GM12873 (cell line): ENCODE data around the gene SCLT1.

Source experiments
- TF ChIP-seq, protein P1 (sequence below): IDR thresholded peaks from 2 replicates; pipeline ENCODE4 v1.5.1; 2012; ENCODE audit warnings: low read depth, mild to moderate bottlenecking, moderate library complexity, low read length, control low read depth; ENCODE audit not compliant: insufficient read depth; ENCODE audit errors: missing control alignments

The SCLT1 gene

DNA sequence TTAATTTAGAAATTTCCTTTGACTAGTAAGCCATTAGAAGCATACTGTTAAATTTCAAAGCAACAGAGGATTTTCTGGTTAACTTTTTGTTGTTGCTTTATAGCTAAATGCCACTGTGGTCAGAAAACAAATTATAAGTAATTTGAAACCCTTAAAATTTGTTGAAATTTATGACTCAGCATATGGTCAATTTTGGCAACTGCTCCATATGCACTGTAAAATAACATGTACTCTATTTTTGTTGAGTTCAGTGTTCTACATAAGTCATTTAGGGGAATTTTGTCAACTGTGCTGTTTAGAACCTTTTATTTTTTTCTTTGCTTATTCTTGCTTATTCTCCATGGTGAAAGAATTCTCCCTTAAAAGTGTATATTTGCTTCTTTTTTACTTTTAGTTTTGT lies 28.6 kb downstream of the SCLT1 start:
- TF ChIP-seq, protein P1, sequence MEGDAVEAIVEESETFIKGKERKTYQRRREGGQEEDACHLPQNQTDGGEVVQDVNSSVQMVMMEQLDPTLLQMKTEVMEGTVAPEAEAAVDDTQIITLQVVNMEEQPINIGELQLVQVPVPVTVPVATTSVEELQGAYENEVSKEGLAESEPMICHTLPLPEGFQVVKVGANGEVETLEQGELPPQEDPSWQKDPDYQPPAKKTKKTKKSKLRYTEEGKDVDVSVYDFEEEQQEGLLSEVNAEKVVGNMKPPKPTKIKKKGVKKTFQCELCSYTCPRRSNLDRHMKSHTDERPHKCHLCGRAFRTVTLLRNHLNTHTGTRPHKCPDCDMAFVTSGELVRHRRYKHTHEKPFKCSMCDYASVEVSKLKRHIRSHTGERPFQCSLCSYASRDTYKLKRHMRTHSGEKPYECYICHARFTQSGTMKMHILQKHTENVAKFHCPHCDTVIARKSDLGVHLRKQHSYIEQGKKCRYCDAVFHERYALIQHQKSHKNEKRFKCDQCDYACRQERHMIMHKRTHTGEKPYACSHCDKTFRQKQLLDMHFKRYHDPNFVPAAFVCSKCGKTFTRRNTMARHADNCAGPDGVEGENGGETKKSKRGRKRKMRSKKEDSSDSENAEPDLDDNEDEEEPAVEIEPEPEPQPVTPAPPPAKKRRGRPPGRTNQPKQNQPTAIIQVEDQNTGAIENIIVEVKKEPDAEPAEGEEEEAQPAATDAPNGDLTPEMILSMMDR: no peak

DNA sequence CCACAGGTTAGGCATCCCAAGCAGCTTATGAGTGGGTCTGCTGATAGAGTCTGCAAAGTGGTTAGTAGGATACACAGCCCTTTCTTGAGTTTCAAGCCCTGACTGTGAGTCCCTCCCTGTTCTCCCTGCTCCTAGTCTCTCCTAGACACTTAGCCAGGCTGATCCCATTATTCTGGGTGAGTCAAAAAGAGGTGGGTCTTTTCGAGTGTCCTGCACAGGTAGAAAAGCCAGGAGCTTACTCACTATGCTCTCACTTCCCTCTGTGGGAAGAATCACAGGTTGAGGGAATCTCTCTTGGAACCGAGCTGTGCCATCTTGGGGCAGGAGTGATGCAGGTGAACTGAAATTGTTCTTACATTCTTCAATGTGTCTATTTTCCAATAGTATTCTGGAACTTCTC lies 29.7 kb downstream of the SCLT1 start:
- TF ChIP-seq, protein P1: no peak

DNA sequence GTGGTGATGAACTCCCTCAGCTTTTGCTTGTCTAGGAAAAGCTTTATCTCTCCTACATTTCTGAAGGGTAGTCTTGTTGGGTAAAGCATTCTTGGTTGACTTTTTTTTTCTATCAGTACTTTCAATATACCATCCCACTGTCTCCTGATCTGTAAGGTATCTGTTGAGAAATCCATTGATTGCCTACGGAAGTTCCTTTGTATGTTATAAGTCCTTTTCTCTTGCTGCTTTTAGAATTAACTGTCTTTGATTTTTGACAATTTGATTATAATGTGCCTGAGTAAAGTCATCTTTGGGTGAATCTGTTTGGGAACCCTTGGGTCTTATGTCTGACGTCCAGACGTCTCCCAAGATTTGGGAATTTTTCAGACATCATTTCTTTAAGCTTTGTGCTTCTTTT lies 30.8 kb downstream of the SCLT1 start:
- TF ChIP-seq, protein P1: no peak

DNA sequence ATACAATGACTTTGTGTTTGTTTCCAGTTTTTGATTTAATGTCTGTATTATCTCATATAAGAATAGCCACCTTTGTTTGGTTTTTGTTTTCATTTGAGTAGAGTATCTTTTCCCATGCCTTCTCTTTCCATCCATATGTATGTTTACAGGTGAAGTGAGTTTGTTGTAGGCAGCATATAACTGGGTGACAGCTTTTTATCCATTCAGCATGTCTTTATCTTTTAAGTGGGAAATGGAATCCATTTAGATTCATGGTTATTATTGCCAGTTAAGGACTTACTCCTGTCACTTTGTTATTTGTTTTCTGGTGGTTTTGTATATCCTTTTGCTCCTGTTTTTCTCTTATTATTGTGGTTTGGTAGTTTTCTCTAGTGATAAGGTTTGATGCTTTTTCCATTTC lies 34.3 kb downstream of the SCLT1 start:
- TF ChIP-seq, protein P1: no peak

DNA sequence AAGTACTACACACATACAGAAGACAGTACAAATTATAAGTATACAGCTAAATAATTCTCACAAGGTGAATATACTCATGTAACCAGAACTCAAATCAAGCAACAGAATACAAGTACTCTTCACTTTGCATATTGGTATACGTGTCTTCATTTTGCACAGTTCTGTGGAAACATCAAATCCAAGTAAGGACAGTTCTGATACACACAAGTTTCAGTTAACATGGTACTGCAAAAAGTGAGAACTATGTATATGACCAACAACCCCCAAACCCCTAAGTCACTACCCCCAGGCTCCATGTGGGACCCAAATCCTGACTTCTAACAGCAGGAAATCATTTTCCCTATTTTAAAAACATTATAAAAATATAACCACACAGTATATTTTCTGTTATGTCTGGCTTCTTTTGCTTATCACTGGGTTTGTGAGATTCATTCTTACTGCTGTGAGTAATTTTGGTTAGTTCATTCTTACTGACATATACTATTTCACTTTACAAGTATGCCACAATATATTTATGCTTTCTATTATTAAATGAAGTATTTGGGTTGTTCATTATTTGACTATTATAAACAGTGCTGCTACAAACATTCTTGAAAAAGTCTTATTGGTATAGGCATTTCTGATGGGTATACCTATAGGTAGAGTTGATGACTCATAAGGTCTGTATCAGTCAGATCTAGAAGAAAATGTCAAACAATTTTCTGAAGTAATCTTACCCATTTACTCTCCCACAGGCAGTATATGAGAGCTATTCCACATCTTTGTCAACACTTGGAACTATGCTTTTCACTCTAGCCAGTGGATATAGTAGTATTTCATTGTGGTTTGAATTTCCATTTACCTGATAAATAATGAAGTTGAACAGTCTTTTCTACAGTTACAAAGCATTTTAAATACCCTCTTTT lies 47.0 kb downstream of the SCLT1 start:
- TF ChIP-seq, protein P1: no peak

DNA sequence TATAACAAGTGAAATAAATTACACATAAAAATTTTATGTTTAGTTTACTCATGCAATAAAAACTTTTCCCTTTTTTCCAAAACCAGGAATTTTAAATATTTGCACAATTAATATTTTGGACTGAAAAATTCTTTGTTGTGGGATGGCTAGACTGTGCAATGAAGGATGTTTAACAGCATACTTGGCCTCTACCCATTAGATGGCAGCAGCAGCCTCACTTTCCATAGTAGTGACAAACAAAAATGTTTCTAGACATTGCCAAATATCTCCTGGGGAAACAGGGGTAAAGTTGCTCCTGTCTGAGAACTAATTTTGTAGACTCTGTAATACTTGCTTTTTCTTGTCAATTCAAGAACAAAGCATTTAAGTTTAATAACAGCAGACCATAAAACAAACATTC lies 49.8 kb downstream of the SCLT1 start:
- TF ChIP-seq, protein P1: no peak

DNA sequence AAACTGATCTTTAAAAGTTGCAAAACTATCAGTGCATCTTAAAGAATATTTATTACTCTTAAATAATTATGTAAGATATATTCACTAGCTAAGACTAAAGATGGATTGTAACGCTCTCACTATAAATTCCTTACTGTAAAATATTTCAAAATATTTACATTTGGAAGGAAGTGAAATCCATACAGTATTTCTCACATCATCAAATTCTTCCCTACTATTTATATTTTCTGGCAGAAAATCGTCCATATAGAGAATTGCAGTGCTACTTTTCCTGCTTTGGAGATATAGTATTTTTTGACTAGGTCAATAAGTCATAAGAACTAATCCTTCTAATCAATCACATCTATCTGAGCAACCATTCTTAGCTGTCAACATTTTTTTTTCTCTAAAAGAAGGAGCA lies 52.9 kb downstream of the SCLT1 start:
- TF ChIP-seq, protein P1: no peak
